ENCODE data around the gene LAMA4.

- no peak for TF ChIP-seq CTCF (IDR thresholded peaks at IDR 0.05)
- no peak for TF ChIP-seq POLR2A (IDR thresholded peaks at IDR 0.05)
Observed at GRCh38 chr6:112061605-112062004, 192.8 kb downstream of the LAMA4 start.

Measured in uterus (tissue), 2 donors.